ENCODE data around the gene HSBP1L1.

DNA sequence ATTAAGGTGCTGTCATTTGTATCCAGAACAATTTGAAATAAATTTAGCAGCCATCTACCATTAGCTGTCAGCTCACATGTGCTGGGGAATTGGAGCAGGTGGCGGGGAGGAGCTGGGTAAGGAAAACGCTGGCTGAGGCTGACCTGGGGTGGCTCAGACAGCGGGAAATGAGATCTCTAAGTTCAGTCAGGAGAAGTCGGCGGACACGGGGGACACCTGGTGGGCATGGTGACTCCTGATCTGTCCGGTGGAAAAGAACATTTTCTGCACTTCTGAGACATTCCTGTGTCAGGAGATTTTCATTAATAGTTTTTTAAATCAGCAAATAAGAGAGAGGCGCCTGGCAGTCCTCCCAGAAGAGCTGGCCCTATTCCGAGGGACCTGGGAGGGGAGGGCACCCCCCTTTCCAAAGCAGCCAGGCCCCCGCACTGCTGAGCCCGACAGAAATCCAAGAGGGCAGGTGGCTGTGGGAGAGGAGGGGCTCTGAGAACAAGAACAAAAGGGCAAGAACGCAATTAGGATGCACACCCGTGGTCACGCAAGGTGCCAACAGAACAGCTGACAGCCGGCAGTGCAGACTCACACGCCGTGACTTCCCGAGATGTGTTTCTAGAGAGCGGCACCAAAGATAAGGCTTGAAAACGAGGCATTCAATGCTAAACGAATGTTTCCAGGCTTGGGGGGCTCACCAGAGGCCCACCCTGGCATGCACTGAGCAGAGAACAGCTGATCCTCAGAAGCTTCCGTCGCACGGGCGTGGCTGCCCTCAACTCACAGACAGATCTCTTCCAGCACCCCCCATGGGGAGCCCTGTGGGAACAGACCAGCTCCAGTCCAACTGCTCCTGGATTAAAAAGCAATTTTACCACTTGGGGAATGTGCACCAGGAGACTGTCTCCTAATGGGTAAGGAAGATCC, 39.4 kb upstream of the HSBP1L1 start:
- TF ChIP-seq YY1 (IDR thresholded peaks at IDR 0.05; ENCODE audit: insufficient read depth, insufficient read length) (no peak), ZNF274 (IDR thresholded peaks at IDR 0.05; ENCODE audit: low read depth, low read length) (no peak), SUZ12 (IDR thresholded peaks at IDR 0.05; ENCODE audit: extremely low read depth, insufficient read depth, insufficient read length) (no peak)

All from NT2/D1 (cell line).